Hepatocyte (in vitro differentiated cells): Measurements from ENCODE around the gene SOX4. TPM values are rescaled to one million over a fixed set of nuclear protein-coding genes. Genes with fewer than 3 reads are reported as not detected.
A peak's percentile ranks its signal among the peaks of the same experiment; 100 is the strongest.

Experiments used
- DNase-seq: peaks from one replicate; pipeline ENCODE4 v3.0.0-alpha.2; 2016; ENCODE audit warnings: low spot score
- H2AFZ ChIP-seq: fragments of 200-600 bp; sonication (generic); 2 replicates; pipeline ENCODE4 v1.6.0; 2016; ENCODE audit warnings: antibody characterized with exemption, mild to moderate bottlenecking
- H3K27ac ChIP-seq: fragments of 200-600 bp; sonication (generic); 2 replicates; pipeline ENCODE4 v1.5.1; 2016; ENCODE audit warnings: mild to moderate bottlenecking
- H3K27me3 ChIP-seq: fragments of 200-600 bp; sonication (generic); 2 replicates; pipeline ENCODE4 v1.6.1; 2016
- H3K36me3 ChIP-seq: fragments of 200-600 bp; sonication (generic); replicated peaks from 2 replicates; pipeline ENCODE4 v1.5.1; 2016; ENCODE audit warnings: low read depth; ENCODE audit not compliant: insufficient read depth
- H3K4me1 ChIP-seq: fragments of 200-600 bp; sonication (generic); 2 replicates; pipeline ENCODE4 v1.5.1; 2016; ENCODE audit warnings: mild to moderate bottlenecking, moderate library complexity; ENCODE audit not compliant: insufficient read depth
- H3K4me2 ChIP-seq: fragments of 200-600 bp; sonication (generic); 2 replicates; pipeline ENCODE4 v1.6.0; 2016
- H3K4me3 ChIP-seq: fragments of 200-600 bp; sonication (generic); 2 replicates; pipeline ENCODE4 v1.5.1; 2016; ENCODE audit warnings: mild to moderate bottlenecking
- H3K79me2 ChIP-seq: fragments of 200-600 bp; sonication (generic); 2 replicates; pipeline ENCODE4 v1.6.0; 2017; ENCODE audit warnings: mild to moderate bottlenecking
- H3K9me2 ChIP-seq: fragments of 200-600 bp; sonication (generic); replicated peaks from 2 replicates; pipeline ENCODE4 v1.6.0; 2017; ENCODE audit warnings: mild to moderate bottlenecking; ENCODE audit not compliant: insufficient read depth
- H3K9me3 ChIP-seq: fragments of 200-600 bp; sonication (generic); 2 replicates; pipeline ENCODE4 v1.5.1; 2016; ENCODE audit warnings: low read depth, mild to moderate bottlenecking
- H4K20me1 ChIP-seq: fragments of 200-600 bp; sonication (generic); 2 replicates; pipeline ENCODE4 v1.6.0; 2016; ENCODE audit warnings: mild to moderate bottlenecking; ENCODE audit not compliant: insufficient read depth, poor library complexity, severe bottlenecking
- CTCF ChIP-seq: fragments of 200-600 bp; sonication (generic); IDR thresholded peaks from 2 replicates; pipeline ENCODE4 v1.5.1; 2016; ENCODE audit warnings: antibody characterized with exemption, mild to moderate bottlenecking; ENCODE audit not compliant: poor library complexity
- EZH2 ChIP-seq: fragments of 200-600 bp; sonication (generic); IDR thresholded peaks from 2 replicates; pipeline ENCODE4 v1.6.1; 2016; ENCODE audit warnings: antibody characterized with exemption, mild to moderate bottlenecking, borderline replicate concordance
- EZH2phosphoT487 ChIP-seq: fragments of 200-600 bp; sonication (generic); IDR thresholded peaks from one replicate; pipeline ENCODE4 v1.6.1; 2018; ENCODE audit warnings: antibody characterized with exemption, mild to moderate bottlenecking, low read depth, moderate library complexity; ENCODE audit not compliant: unreplicated experiment, severe bottlenecking
- WGBS: methylation state at CpG from one replicate; pipeline ENCODE4 v1.1.6; 2016; ENCODE audit warnings: low lambda C conversion rate; ENCODE audit errors: missing lambda C conversion rate; 5-methylcytosine and 5-hydroxymethylcytosine counted together
- polyA plus RNA-seq: library from polyadenylated mRNA; unstranded; fragments of >200 nt; fragmentation: Nextera tagmentation; extraction: Ambion mirVana; gene quantifications from 2 replicates; pipeline ENCODE4 v1.2.1, GENCODE V29; 2016
- total RNA-seq: library from RNA; depleted of rRNA; stranded (reverse); fragments of >200 nt; gene quantifications from 2 replicates; pipeline ENCODE4 v1.2.3, GENCODE V29; 2014

The SOX4 gene
- total and polyA plus RNA-seq, 2 experiments from 2014 or later, result 62.2 to 92.5 TPM

DNA sequence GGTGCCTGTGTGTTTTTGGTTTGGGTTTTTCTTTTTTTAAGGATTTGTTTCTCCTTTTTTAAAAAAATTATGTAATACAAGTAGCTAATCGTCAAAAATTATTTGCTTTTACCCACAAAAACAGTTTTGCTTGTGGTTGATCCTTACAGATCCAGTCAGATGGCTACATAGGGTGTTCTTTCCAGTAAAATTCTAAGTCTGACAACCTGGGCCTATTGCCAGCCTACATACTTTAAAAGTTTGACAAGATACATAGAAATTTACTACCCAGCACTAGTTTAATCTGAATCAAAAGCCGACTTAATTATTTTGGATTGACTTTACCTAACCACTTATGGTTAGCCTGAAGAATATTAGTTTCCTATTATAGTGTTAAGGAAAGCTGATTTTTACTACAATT lies 2.1 kb upstream of the SOX4 start:
- no peaks in the 10 kb centered on the region for H3K27me3 ChIP-seq
- H3K79me2 ChIP-seq, result peaks cover 25% of the 10 kb centered on the region
- 86% methylated on average over 2 of the region's 2 CpGs for WGBS
- H2AFZ ChIP-seq, result no peak overlapping the region
- no peak for DNase-seq
- no peak overlapping the region for H3K4me2 ChIP-seq
- TF ChIP-seq CTCF (no peak), EZH2phosphoT487 (no peak), EZH2 (no peak)
- H3K4me1 ChIP-seq, result peaks cover 4% of the 10 kb centered on the region
- H4K20me1 ChIP-seq, result peaks cover 5% of the 10 kb centered on the region
- H3K27ac ChIP-seq, result no peak overlapping the region
- H3K9me3 ChIP-seq, result no peaks in the 10 kb centered on the region
- H3K9me2 ChIP-seq, result no peaks in the 10 kb centered on the region
- no peaks in the 10 kb centered on the region for H3K36me3 ChIP-seq
- no peak overlapping the region for H3K4me3 ChIP-seq

DNA sequence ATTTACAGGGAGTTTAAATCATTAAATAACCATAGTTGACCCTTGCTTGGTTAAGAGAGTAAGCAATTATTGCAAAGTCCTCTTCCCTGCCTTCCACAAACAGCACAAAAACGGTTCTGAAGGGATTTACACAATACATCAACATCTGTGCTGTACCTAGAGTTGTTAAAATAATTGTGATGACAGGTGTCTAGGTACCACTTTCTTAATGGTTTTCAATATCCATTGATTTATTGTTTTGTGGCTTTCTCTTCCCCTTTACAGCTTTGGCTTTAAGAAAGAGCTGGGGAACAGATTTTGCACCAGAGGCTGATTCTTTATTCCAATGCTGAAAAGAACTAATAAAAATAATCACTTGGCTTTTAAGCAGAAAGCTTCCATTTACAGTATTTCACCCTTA lies 598 bp upstream of the SOX4 start:
- 3% methylated on average over 1 of the region's 1 CpG for WGBS
- peaks cover 13% of the 10 kb centered on the region for H4K20me1 ChIP-seq
- H3K4me2 ChIP-seq, result peak overlapping the region; percentile 77
- H3K9me2 ChIP-seq, result no peaks in the 10 kb centered on the region
- peaks cover 4% of the 10 kb centered on the region for H3K4me1 ChIP-seq
- H3K9me3 ChIP-seq, result no peaks in the 10 kb centered on the region
- no peaks in the 10 kb centered on the region for H3K27me3 ChIP-seq
- H3K36me3 ChIP-seq, result no peaks in the 10 kb centered on the region
- TF ChIP-seq EZH2phosphoT487 (no peak), CTCF (no peak), EZH2 (no peak)
- peak overlapping the region; percentile 18 for H3K4me3 ChIP-seq
- peak overlapping the region; percentile 14 for H3K27ac ChIP-seq
- H3K79me2 ChIP-seq, result peaks cover 39% of the 10 kb centered on the region
- H2AFZ ChIP-seq, result peak overlapping the region; percentile 23
- no peak for DNase-seq

DNA sequence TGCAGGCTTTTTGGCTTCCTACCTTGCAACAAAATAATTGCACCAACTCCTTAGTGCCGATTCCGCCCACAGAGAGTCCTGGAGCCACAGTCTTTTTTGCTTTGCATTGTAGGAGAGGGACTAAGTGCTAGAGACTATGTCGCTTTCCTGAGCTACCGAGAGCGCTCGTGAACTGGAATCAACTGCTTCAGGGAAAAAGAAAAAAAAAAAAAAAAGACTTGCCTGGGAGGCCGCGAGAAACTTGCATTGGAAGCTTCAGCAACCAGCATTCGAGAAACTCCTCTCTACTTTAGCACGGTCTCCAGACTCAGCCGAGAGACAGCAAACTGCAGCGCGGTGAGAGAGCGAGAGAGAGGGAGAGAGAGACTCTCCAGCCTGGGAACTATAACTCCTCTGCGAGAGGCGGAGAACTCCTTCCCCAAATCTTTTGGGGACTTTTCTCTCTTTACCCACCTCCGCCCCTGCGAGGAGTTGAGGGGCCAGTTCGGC lies 420 bp downstream of the SOX4 start:
- no peaks in the 10 kb centered on the region for H3K27me3 ChIP-seq
- no peaks in the 10 kb centered on the region for H3K9me3 ChIP-seq
- peaks cover 49% of the 10 kb centered on the region for H3K79me2 ChIP-seq
- H3K36me3 ChIP-seq, result no peaks in the 10 kb centered on the region
- TF ChIP-seq EZH2phosphoT487 (no peak), CTCF (no peak), EZH2 (no peak)
- peak overlapping the region; percentile 80 for H3K4me2 ChIP-seq
- peak overlapping the region; percentile 59 for H3K4me3 ChIP-seq
- WGBS, result 1% methylated on average over 19 of the region's 19 CpGs
- no peaks in the 10 kb centered on the region for H3K9me2 ChIP-seq
- peaks cover 24% of the 10 kb centered on the region for H4K20me1 ChIP-seq
- peak; percentile 57 for DNase-seq
- peak overlapping the region; percentile 6 for H2AFZ ChIP-seq
- peaks cover 6% of the 10 kb centered on the region for H3K4me1 ChIP-seq
- H3K27ac ChIP-seq, result peak overlapping the region; percentile 93
